Activated naive CD8-positive, alpha-beta T cell treated with anti-CD3 and anti-CD28 coated beads for 36 hours (primary cell): ENCODE measurements around the gene SLC10A7. TPM values are rescaled to one million over a fixed set of nuclear protein-coding genes. Genes with fewer than 3 reads are reported as not detected.

ENCODE experiments used
- DNase-seq: peaks from one replicate; pipeline ENCODE4 v3.0.0; 2021
- H3K27ac Mint-ChIP-seq: one replicate; pipeline ENCODE4 v1.8.0; 2022; ENCODE audit warnings: mild to moderate bottlenecking, moderate library complexity, mixed read lengths
- H3K27me3 Mint-ChIP-seq: one replicate; pipeline ENCODE4 v1.8.0; 2022; ENCODE audit warnings: mild to moderate bottlenecking, mixed read lengths
- H3K36me3 Mint-ChIP-seq: one replicate; pipeline ENCODE4 v1.8.0; 2021; ENCODE audit warnings: mild to moderate bottlenecking, mixed read lengths
- H3K4me1 Mint-ChIP-seq: one replicate; pipeline ENCODE4 v1.8.0; 2021; ENCODE audit warnings: mixed read lengths
- H3K4me3 Mint-ChIP-seq: one replicate; pipeline ENCODE4 v1.8.0; 2022; ENCODE audit warnings: mild to moderate bottlenecking, moderate library complexity, mixed read lengths
- H3K9me3 Mint-ChIP-seq: one replicate; pipeline ENCODE4 v1.8.0; 2022; ENCODE audit warnings: mixed read lengths
- total RNA-seq, 2 experiments: library from RNA; stranded (reverse); gene quantifications; one replicate each; pipeline ENCODE4 v1.2.3, GENCODE V29; 2021

Gene SLC10A7
- total RNA-seq, 2 experiments from 2014 or later: 12.8 to 16.1 TPM

DNA sequence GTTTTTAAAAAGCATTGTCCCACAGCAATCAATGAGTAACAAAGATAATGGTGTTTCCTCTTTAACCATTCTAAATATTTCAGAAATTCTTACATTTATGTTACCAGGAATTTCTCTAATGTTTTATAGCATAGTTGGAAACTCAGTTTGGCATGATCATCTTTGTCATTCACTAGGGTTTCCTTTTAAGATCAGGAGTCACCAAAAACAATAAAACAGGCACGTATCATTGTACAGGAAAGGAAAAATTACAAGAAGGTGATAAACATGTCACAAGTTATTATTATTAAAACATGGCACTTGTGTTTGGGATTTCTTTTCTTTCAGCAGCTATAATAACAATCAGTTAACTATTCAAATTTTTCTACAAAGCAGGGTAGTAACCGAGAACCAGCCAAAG is 84.0 kb downstream of the SLC10A7 start:
- no peak for DNase-seq
- no peak overlapping the region for H3K27ac Mint-ChIP-seq
- peaks cover 10% of the 10 kb centered on the region for H3K36me3 Mint-ChIP-seq
- H3K9me3 Mint-ChIP-seq: no peaks in the 10 kb centered on the region
- no peaks in the 10 kb centered on the region for H3K27me3 Mint-ChIP-seq
- peaks cover 9% of the 10 kb centered on the region for H3K4me1 Mint-ChIP-seq
- no peak overlapping the region for H3K4me3 Mint-ChIP-seq

- Mint-ChIP-seq H3K9me3 (no peaks in the 10 kb centered on the region), H3K27me3 (no peaks in the 10 kb centered on the region), H3K27ac (no peak overlapping the region), H3K4me3 (no peak overlapping the region), H3K36me3 (peaks cover 13% of the 10 kb centered on the region), H3K4me1 (peaks cover 9% of the 10 kb centered on the region)
- no peak for DNase-seq
Measured at GRCh38 chr4:146436423-146437162, 85.1 kb downstream of the SLC10A7 start.

- H3K4me1 Mint-ChIP-seq: peaks cover 9% of the 10 kb centered on the region
- no peaks in the 10 kb centered on the region for H3K9me3 Mint-ChIP-seq
- no peak overlapping the region for H3K27ac Mint-ChIP-seq
- peaks cover 13% of the 10 kb centered on the region for H3K36me3 Mint-ChIP-seq
- no peak overlapping the region for H3K4me3 Mint-ChIP-seq
- no peak for DNase-seq
- H3K27me3 Mint-ChIP-seq: no peaks in the 10 kb centered on the region
Measured at GRCh38 chr4:146435962-146436361, 85.8 kb downstream of the SLC10A7 start.

GRCh38 chr4:146432065-146432464 is 89.7 kb downstream of the SLC10A7 start:
- H3K27me3 Mint-ChIP-seq: no peaks in the 10 kb centered on the region
- peaks cover 3% of the 10 kb centered on the region for H3K36me3 Mint-ChIP-seq
- H3K4me3 Mint-ChIP-seq: no peak overlapping the region
- no peak for DNase-seq
- H3K9me3 Mint-ChIP-seq: no peaks in the 10 kb centered on the region
- no peaks in the 10 kb centered on the region for H3K4me1 Mint-ChIP-seq
- no peak overlapping the region for H3K27ac Mint-ChIP-seq

GRCh38 chr4:146428298-146428697 is 93.4 kb downstream of the SLC10A7 start:
- no peaks in the 10 kb centered on the region for H3K27me3 Mint-ChIP-seq
- no peaks in the 10 kb centered on the region for H3K9me3 Mint-ChIP-seq
- H3K4me1 Mint-ChIP-seq: no peaks in the 10 kb centered on the region
- no peak overlapping the region for H3K27ac Mint-ChIP-seq
- H3K36me3 Mint-ChIP-seq: peaks cover 13% of the 10 kb centered on the region
- H3K4me3 Mint-ChIP-seq: no peak overlapping the region
- DNase-seq: no peak

DNA sequence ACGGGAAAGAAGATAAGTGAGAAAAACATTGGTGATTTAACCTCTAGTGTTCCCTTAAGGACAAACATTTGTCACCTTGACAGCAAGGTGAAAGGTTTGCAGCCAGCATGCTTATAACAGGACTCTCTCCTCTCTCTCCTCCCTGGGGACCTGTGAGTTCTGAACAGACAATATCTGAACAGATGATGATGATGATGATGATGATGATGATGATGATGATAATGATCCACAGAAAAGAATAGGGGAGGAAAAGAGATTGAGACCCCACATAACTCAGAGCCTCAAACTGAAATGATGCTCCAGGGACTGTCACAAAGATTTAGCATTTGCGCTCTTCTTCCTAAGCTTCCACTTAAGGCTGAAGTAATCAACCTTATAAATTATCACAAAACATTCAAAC is 103.9 kb downstream of the SLC10A7 start:
- Mint-ChIP-seq H3K9me3 (no peaks in the 10 kb centered on the region), H3K27me3 (no peaks in the 10 kb centered on the region), H3K4me1 (no peaks in the 10 kb centered on the region), H3K27ac (no peak overlapping the region), H3K4me3 (no peak overlapping the region), H3K36me3 (peaks cover 3% of the 10 kb centered on the region)
- no peak for DNase-seq

- Mint-ChIP-seq H3K9me3 (no peaks in the 10 kb centered on the region), H3K27ac (no peak overlapping the region), H3K36me3 (peaks cover 4% of the 10 kb centered on the region), H3K4me3 (no peak overlapping the region), H3K4me1 (no peaks in the 10 kb centered on the region), H3K27me3 (no peaks in the 10 kb centered on the region)
- no peak for DNase-seq
Measured at GRCh38 chr4:146415829-146416228, 105.9 kb downstream of the SLC10A7 start.

DNA sequence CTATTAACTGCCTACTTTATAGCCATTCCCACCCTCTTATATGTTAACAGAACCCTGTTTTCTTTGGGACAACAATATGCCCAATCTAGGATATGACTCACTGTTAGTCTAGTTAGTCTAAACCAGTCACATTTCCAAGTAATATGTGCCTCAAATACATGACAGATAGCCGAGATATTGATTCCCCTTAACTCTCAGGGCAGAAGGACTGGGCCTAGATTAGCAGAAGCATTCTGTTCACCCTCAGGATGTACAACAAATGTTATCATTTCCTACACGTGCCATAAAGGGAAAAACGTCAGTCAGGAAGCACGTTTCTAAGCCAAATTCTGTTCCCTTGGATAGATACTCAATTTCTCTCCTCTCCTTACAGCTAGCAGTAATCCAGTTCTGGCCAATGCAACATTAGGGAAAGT is 114.1 kb downstream of the SLC10A7 start:
- no peak overlapping the region for H3K4me3 Mint-ChIP-seq
- H3K36me3 Mint-ChIP-seq: peaks cover 2% of the 10 kb centered on the region
- H3K27ac Mint-ChIP-seq: no peak overlapping the region
- H3K27me3 Mint-ChIP-seq: no peaks in the 10 kb centered on the region
- no peaks in the 10 kb centered on the region for H3K9me3 Mint-ChIP-seq
- DNase-seq: no peak
- no peaks in the 10 kb centered on the region for H3K4me1 Mint-ChIP-seq

- H3K27me3 Mint-ChIP-seq: no peaks in the 10 kb centered on the region
- no peak overlapping the region for H3K27ac Mint-ChIP-seq
- H3K36me3 Mint-ChIP-seq: peaks cover 2% of the 10 kb centered on the region
- no peak for DNase-seq
- H3K4me3 Mint-ChIP-seq: no peak overlapping the region
- H3K4me1 Mint-ChIP-seq: no peaks in the 10 kb centered on the region
- H3K9me3 Mint-ChIP-seq: no peaks in the 10 kb centered on the region
Measured at GRCh38 chr4:146407257-146407656, 114.5 kb downstream of the SLC10A7 start.

DNA sequence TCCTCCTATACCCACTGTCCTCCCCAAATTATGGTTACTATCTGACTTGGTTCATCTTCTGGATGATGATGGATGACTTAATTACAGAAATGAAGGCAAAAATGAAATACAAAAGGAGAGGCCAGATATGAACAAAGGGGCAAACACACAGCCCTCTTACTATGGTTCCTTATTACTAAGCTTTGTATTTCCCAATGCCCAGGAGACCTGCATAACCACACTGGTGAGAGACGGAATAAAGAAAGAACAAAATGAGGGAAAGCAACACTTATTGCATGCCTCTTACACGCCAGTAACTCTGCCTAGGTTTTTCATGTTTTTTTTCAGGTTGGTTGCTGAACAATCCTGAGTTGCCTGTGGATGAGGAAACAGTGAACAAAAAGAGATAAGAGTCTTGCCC is 120.5 kb downstream of the SLC10A7 start:
- no peak overlapping the region for H3K4me3 Mint-ChIP-seq
- no peaks in the 10 kb centered on the region for H3K4me1 Mint-ChIP-seq
- no peaks in the 10 kb centered on the region for H3K9me3 Mint-ChIP-seq
- no peaks in the 10 kb centered on the region for H3K27me3 Mint-ChIP-seq
- no peak for DNase-seq
- H3K27ac Mint-ChIP-seq: no peak overlapping the region
- no peaks in the 10 kb centered on the region for H3K36me3 Mint-ChIP-seq

- Mint-ChIP-seq H3K36me3 (peaks cover 2% of the 10 kb centered on the region), H3K27ac (no peak overlapping the region), H3K4me1 (no peaks in the 10 kb centered on the region), H3K9me3 (no peaks in the 10 kb centered on the region), H3K27me3 (no peaks in the 10 kb centered on the region), H3K4me3 (no peak overlapping the region)
- DNase-seq: no peak
Measured at GRCh38 chr4:146398896-146399445, 122.8 kb downstream of the SLC10A7 start.

GRCh38 chr4:146398404-146398803 is 123.3 kb downstream of the SLC10A7 start:
- Mint-ChIP-seq H3K9me3 (no peaks in the 10 kb centered on the region), H3K4me1 (peaks cover 1% of the 10 kb centered on the region), H3K36me3 (peaks cover 2% of the 10 kb centered on the region), H3K4me3 (no peak overlapping the region), H3K27me3 (no peaks in the 10 kb centered on the region), H3K27ac (no peak overlapping the region)
- no peak for DNase-seq

GRCh38 chr4:146389561-146389960 is 132.2 kb downstream of the SLC10A7 start:
- Mint-ChIP-seq H3K36me3 (peaks cover 11% of the 10 kb centered on the region), H3K9me3 (no peaks in the 10 kb centered on the region), H3K27me3 (no peaks in the 10 kb centered on the region), H3K4me1 (peaks cover 3% of the 10 kb centered on the region), H3K4me3 (no peak overlapping the region), H3K27ac (no peak overlapping the region)
- no peak for DNase-seq

DNA sequence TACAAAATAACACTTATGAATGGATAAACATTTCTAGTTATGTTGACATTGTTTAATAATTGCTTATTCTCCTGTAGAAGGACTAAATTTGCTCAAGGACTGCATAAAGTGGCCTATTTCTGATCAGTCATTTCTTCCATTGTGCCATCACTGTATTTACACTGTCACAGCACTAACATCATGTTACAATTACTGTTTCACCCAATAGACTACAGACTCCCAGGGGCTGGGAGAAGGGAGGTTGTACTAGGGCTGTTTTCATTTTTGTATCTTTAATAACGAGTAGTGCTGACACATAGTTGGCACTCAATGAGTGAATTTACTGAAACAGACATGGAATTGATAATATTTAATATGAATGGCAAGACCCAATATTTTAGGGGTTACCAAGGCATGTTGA is 139.5 kb downstream of the SLC10A7 start:
- DNase-seq: no peak
- Mint-ChIP-seq H3K36me3 (no peaks in the 10 kb centered on the region), H3K27me3 (no peaks in the 10 kb centered on the region), H3K4me1 (peaks cover 3% of the 10 kb centered on the region), H3K4me3 (no peak overlapping the region), H3K9me3 (no peaks in the 10 kb centered on the region), H3K27ac (no peak overlapping the region)

DNA sequence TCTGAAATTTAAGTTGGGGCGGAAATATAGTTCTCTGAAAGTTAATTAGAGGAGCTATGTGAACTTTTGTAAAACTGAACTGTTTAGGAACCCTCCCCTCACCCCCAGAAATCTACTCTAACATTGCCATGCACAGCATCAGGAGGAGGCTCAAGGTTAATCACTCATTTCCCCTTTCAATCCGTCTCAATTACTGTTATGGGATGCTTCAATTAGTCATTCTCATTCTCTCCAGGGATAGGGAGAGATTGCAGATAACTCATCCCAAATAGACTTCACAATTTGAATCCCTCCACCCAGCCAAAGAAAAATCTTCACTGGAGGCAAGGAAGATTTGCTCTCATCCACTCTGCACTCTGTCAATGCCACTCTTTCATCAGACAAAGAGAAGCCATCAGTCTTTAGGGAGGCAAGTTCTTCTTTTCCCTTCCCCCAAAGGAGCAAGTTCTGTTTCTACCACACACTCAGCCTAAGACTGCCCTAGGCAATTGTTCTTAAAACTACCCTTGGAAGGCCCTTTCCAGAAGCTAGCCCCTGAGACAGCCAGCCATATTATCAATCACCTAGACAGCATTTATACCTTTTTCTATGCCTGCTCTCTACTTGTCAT is 140.4 kb downstream of the SLC10A7 start:
- no peak for DNase-seq
- Mint-ChIP-seq H3K36me3 (peaks cover 4% of the 10 kb centered on the region), H3K27me3 (no peaks in the 10 kb centered on the region), H3K4me3 (no peak overlapping the region), H3K9me3 (no peaks in the 10 kb centered on the region), H3K4me1 (peaks cover 3% of the 10 kb centered on the region), H3K27ac (no peak overlapping the region)

DNA sequence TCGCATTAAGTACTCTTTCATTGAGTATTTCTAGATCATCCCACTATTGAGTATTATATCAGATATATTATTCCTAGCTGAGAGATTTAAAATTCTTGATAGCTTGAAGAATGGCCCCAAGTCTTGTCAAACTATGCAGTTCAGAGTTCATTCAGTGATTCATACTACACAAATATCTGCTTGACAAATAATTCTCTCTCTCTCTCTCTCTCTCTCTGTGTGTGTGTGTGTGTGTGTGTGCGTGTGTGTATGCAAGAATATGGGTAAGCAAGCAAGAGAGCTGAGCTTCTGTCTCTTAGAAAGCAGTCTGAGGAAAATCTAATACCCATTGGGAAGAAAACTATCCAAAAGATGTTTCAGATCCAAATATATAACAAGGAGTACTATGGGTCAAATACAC is 142.0 kb downstream of the SLC10A7 start:
- no peak overlapping the region for H3K27ac Mint-ChIP-seq
- H3K36me3 Mint-ChIP-seq: peaks cover 7% of the 10 kb centered on the region
- no peak for DNase-seq
- H3K9me3 Mint-ChIP-seq: peaks cover 2% of the 10 kb centered on the region
- no peak overlapping the region for H3K4me3 Mint-ChIP-seq
- H3K4me1 Mint-ChIP-seq: peaks cover 3% of the 10 kb centered on the region
- H3K27me3 Mint-ChIP-seq: no peaks in the 10 kb centered on the region
